Lower leg skin (tissue), 3 donors: Measurements from ENCODE around the gene RNF144A.

ENCODE experiments used
- CTCF ChIP-seq, 3 donors: fragments of 450-650 bp; IDR thresholded peaks; one replicate each; pipeline ENCODE4 v1.5.1; 2016; ENCODE audit warnings: antibody characterized with exemption in 3 of 3, mild to moderate bottlenecking in 3 of 3, moderate library complexity in 2 of 3
- POLR2A ChIP-seq, 2 donors: fragments of 450-650 bp; IDR thresholded peaks; one replicate each; pipeline ENCODE4 v1.6.1; 2016 to 2017; ENCODE audit warnings: antibody characterized with exemption in 2 of 2, mild to moderate bottlenecking in 1 of 2, moderate library complexity in 1 of 2

- no peak for TF ChIP-seq POLR2A (IDR thresholded peaks at IDR 0.05)
- no peak for TF ChIP-seq CTCF (IDR thresholded peaks at IDR 0.05)
Observed at GRCh38 chr2:6885551-6885950, 31.7 kb upstream of the RNF144A start.
